ENCODE results near the gene MED25. TPM values are rescaled to one million over a fixed set of nuclear protein-coding genes. Genes with fewer than 3 reads are reported as not detected.

MED25 gene
- total and polyA plus RNA-seq, 2 of the 8 experiments (the other 6 are each of a cell fraction or from before 2014, with no cell fraction given) = 21.6 to 71.4 TPM

GRCh38 chr19:49780861-49781260, 37.2 kb upstream of the MED25 start (continued):
- TF ChIP-seq CTCF (IDR thresholded peaks at IDR 0.05; ENCODE audit: control extremely low read depth in 1 of 3, insufficient read depth in 1 of 3, low read depth in 1 of 3, low read length in 3 of 3) = peak; percentile 20 to 38 (median 26); a peak in 3 of 4 replicates
